CD4-positive, alpha-beta T cell (primary cell): ENCODE measurements around the gene TAF5. TPM values are rescaled to one million over a fixed set of nuclear protein-coding genes. Genes with fewer than 3 reads are reported as not detected.

ENCODE experiments used
- ATAC-seq: fragments of 200-7000 bp; cut with Tn5 transposase; one replicate; pipeline ENCODE4 v1.10.0; 2022; ENCODE audit warnings: mild to moderate bottlenecking; ENCODE audit not compliant: poor library complexity
- CTCF ChIA-PET: fragments of 350-600 bp; sonication (Branson Sonifier 250); formaldehyde crosslinking; loops from one replicate; lab custom pipeline; 2021; ENCODE audit warnings: antibody characterized with exemption, inconsistent platforms; lab: Charles Lee
- POLR2A ChIA-PET: fragments of 350-600 bp; sonication (Branson Sonifier 250); formaldehyde crosslinking; loops from one replicate; lab custom pipeline; 2021; ENCODE audit warnings: antibody characterized with exemption, inconsistent platforms; lab: Charles Lee
- DNase-seq, 14 experiments: peaks; one replicate each; pipeline ENCODE4 v3.0.0-alpha.2; 2013 to 2020; ENCODE audit warnings: mixed read lengths in 2 of 14
- H3K27ac ChIP-seq, 2 donors: one replicate each; pipeline versions ENCODE4 v1.5.1 to v1.7.0; 2013; ENCODE audit warnings: low read length in 2 of 2, low read depth in 1 of 2, mild to moderate bottlenecking in 1 of 2
- H3K27me3 ChIP-seq, 2 experiments: 1 replicate in 1 of 2; 2 replicates in 1 of 2; pipeline versions ENCODE4 v1.6.1 to v1.7.0; 2013; ENCODE audit warnings: low read length in 2 of 2, control low read depth in 1 of 2, mild to moderate bottlenecking in 1 of 2, moderate library complexity in 1 of 2; ENCODE audit not compliant: insufficient read depth in 2 of 2, control insufficient read depth in 1 of 2
- H3K36me3 ChIP-seq: one replicate; pipeline ENCODE4 v1.6.1; 2013; ENCODE audit warnings: low read length, control low read depth; ENCODE audit not compliant: insufficient read depth
- H3K4me1 ChIP-seq: one replicate; pipeline ENCODE4 v1.6.1; 2013; ENCODE audit warnings: low read length, control low read depth; ENCODE audit not compliant: insufficient read depth
- H3K4me3 ChIP-seq: one replicate; pipeline ENCODE4 v1.5.1; 2013; ENCODE audit warnings: mild to moderate bottlenecking, low read length, moderate library complexity
- H3K9me3 ChIP-seq, 2 experiments: 1 replicate in 1 of 2; 2 replicates in 1 of 2; pipeline versions ENCODE4 v1.6.1 to v1.7.0; 2013; ENCODE audit warnings: low read length in 2 of 2, mild to moderate bottlenecking in 2 of 2, control low read depth in 1 of 2, moderate library complexity in 1 of 2; ENCODE audit not compliant: control insufficient read depth in 1 of 2, insufficient read depth in 1 of 2
- H3K27ac Mint-ChIP-seq: one replicate; pipeline ENCODE4 v1.8.0; 2020; ENCODE audit warnings: mixed read lengths
- H3K27me3 Mint-ChIP-seq: one replicate; pipeline ENCODE4 v1.8.0; 2021; ENCODE audit warnings: mixed read lengths
- H3K36me3 Mint-ChIP-seq: one replicate; pipeline ENCODE4 v1.8.0; 2021; ENCODE audit warnings: low read depth, mixed read lengths
- H3K4me1 Mint-ChIP-seq: one replicate; pipeline ENCODE4 v1.8.0; 2021; ENCODE audit warnings: low read depth, mixed read lengths
- H3K4me3 Mint-ChIP-seq: one replicate; pipeline ENCODE4 v1.8.0; 2020; ENCODE audit warnings: mild to moderate bottlenecking, mixed read lengths
- H3K9me3 Mint-ChIP-seq: one replicate; pipeline ENCODE4 v1.8.0; 2020; ENCODE audit warnings: mixed read lengths
- CTCF ChIP-seq: fragments of 200-600 bp; IDR thresholded peaks from one replicate; pipeline ENCODE4 v1.8.0; 2022; ENCODE audit warnings: antibody characterized with exemption, mild to moderate bottlenecking
- intact Hi-C, 2 experiments: fragments of 100-400 bp; cut with DNase I in 1 of 2; cut with micrococcal nuclease in 1 of 2; formaldehyde crosslinking; loops; one replicate each; pipeline versions ENCODE4 v1.15.1 to v1.9.0; 2023 to 2025; cut with DNase I, micrococcal nuclease
- microRNA-seq: library from miRNA; unstranded; fragments of <30 nt; microRNA quantifications from one replicate; pipeline ENCODE4 v1.2.0, GENCODE V29; 2021; ENCODE audit warnings: borderline microRNAs expressed, borderline replicate concordance
- total RNA-seq, 174 experiments: library from RNA in 2 of 174; stranded (reverse) in 2 of 174; gene quantifications; one replicate each; pipeline ENCODE4 v1.2.3 and lab custom pipeline; 2021 to 2026

The TAF5 gene
- total RNA-seq, 2 experiments from 2014 or later = 3.8 to 4.0 TPM

- DNase-seq (no peak), ATAC-seq (no peak)
- Histone ChIP-seq H3K4me1 (peaks cover 16% of the 10 kb centered on the region), H3K27ac (no peak overlapping the region), H3K9me3 (no peaks in the 10 kb centered on the region), H3K4me3 (no peak overlapping the region), H3K36me3 (peaks cover 57% of the 10 kb centered on the region), H3K27me3 (no peaks in the 10 kb centered on the region)
- ChIA-PET CTCF (no interaction called here), POLR2A (no interaction called here)
- H3K4me3 Mint-ChIP-seq = no peak overlapping the region
- H3K36me3 Mint-ChIP-seq = peaks cover 79% of the 10 kb centered on the region
- no peak overlapping the region for H3K27ac Mint-ChIP-seq
- no peak for TF ChIP-seq CTCF
- H3K9me3 Mint-ChIP-seq = no peaks in the 10 kb centered on the region
- intact Hi-C loops = no loop called here
- H3K27me3 Mint-ChIP-seq = no peaks in the 10 kb centered on the region
- peaks cover 40% of the 10 kb centered on the region for H3K4me1 Mint-ChIP-seq
Measured at GRCh38 chr10:103431902-103432301, 64.1 kb downstream of the TAF5 start.

- no peak for ATAC-seq
- H3K27me3 Mint-ChIP-seq = no peaks in the 10 kb centered on the region
- Histone ChIP-seq H3K27ac (no peak overlapping the region), H3K27me3 (no peaks in the 10 kb centered on the region), H3K4me3 (no peak overlapping the region), H3K4me1 (peaks cover 13% of the 10 kb centered on the region), H3K9me3 (no peaks in the 10 kb centered on the region), H3K36me3 (peaks cover 63% of the 10 kb centered on the region)
- peaks cover 76% of the 10 kb centered on the region for H3K36me3 Mint-ChIP-seq
- ChIA-PET CTCF (no interaction called here), POLR2A (no interaction called here)
- TF ChIP-seq CTCF = no peak
- no peak overlapping the region for H3K27ac Mint-ChIP-seq
- no peaks in the 10 kb centered on the region for H3K9me3 Mint-ChIP-seq
- peaks cover 24% of the 10 kb centered on the region for H3K4me1 Mint-ChIP-seq
- no peak overlapping the region for H3K4me3 Mint-ChIP-seq
- peak in 2 of 14 experiments; percentile 20 to 35 for DNase-seq
- intact Hi-C loops = no loop called here
Measured at GRCh38 chr10:103433858-103434257, 66.1 kb downstream of the TAF5 start.

Small RNA genes within 50 kb of the gene (microRNA-seq; reads per million reads assigned to microRNA genes)
- gene MIR1307 = 454 reads per million, percentile 79 among the genes with 10 or more reads in this experiment

Other genes starting within 250 kb of the TAF5 start
- gene NT5C2, start 174.7 kb upstream of the TAF5 start, total RNA-seq = 10 to 100 TPM; 43.2 to 47.8 TPM
- gene RPEL1, start 122.1 kb upstream of the TAF5 start, total RNA-seq = not detected
- gene INA, start 90.8 kb upstream of the TAF5 start, total RNA-seq = not detected
- gene PCGF6, start 16.8 kb upstream of the TAF5 start, total RNA-seq = 1 to 10 TPM; 1.6 to 1.8 TPM
- 100 to 1,000 TPM; 107 to 111 TPM for gene ATP5MK, start 28.5 kb downstream of the TAF5 start, total RNA-seq
- gene PDCD11, start 28.6 kb downstream of the TAF5 start, total RNA-seq = 10 to 100 TPM; 13.3 to 16.4 TPM
- gene CALHM2, start 84.4 kb downstream of the TAF5 start, total RNA-seq = 1 to 10 TPM; 3.1 to 4.0 TPM
- gene CALHM1, start 90.9 kb downstream of the TAF5 start, total RNA-seq = not detected
- not detected for gene CALHM3, start 111.3 kb downstream of the TAF5 start, total RNA-seq
- gene NEURL1, start 125.7 kb downstream of the TAF5 start, total RNA-seq = 1 to 10 TPM in 1 of 2 experiments, under 1 TPM in 1; 0.85 to 1.1 TPM